Stomach (tissue), 4 donors: ENCODE data around the gene PRR14L.

Source experiments
- POLR2A ChIP-seq, 4 donors: fragments of 450-650 bp; IDR thresholded peaks; one replicate each; pipeline ENCODE4 v1.6.1; 2016; ENCODE audit warnings: antibody characterized with exemption in 4 of 4, control low read depth in 2 of 4, mild to moderate bottlenecking in 1 of 4, moderate library complexity in 1 of 4
- POLR2AphosphoS5 ChIP-seq, 3 donors: sonication (generic); formaldehyde crosslinking; IDR thresholded peaks; one replicate each; pipeline ENCODE4 v1.6.1; 2016; ENCODE audit warnings: antibody characterized with exemption in 3 of 3
- TF ChIP-seq, protein P1 (sequence below), 7 experiments: fragments of 450-650 bp in 4 of 7; fragments of 200-600 bp in 3 of 7; sonication (generic) in 3 of 7; IDR thresholded peaks; one replicate each; pipeline ENCODE4 v1.5.1; 2016 to 2019; ENCODE audit warnings: antibody characterized with exemption in 7 of 7, control low read depth in 2 of 7, mild to moderate bottlenecking in 1 of 7

DNA sequence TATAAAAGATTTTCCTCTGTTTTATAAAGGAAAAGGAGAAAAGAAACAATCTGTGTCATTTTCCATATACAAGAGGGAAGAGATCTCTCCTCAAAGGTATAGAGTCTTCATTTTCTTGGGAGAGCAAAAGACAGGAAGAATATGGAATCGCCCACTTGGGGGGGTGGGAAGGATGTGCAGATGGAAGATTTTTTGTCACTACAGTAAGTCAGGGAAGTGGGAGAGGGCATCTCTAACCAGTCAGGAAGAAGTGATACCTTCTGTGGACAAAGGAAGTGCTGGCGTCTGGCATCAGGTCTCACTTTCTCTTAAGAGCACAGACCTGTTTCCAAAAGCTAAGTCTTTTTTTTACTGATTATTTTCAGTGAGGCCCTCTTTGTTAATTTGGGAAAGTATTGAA lies 1.4 kb downstream of the PRR14L start:
- no peak for TF ChIP-seq POLR2AphosphoS5 (IDR thresholded peaks at IDR 0.05)
- no peak for TF ChIP-seq POLR2A (IDR thresholded peaks at IDR 0.05)
- TF ChIP-seq, protein P1, sequence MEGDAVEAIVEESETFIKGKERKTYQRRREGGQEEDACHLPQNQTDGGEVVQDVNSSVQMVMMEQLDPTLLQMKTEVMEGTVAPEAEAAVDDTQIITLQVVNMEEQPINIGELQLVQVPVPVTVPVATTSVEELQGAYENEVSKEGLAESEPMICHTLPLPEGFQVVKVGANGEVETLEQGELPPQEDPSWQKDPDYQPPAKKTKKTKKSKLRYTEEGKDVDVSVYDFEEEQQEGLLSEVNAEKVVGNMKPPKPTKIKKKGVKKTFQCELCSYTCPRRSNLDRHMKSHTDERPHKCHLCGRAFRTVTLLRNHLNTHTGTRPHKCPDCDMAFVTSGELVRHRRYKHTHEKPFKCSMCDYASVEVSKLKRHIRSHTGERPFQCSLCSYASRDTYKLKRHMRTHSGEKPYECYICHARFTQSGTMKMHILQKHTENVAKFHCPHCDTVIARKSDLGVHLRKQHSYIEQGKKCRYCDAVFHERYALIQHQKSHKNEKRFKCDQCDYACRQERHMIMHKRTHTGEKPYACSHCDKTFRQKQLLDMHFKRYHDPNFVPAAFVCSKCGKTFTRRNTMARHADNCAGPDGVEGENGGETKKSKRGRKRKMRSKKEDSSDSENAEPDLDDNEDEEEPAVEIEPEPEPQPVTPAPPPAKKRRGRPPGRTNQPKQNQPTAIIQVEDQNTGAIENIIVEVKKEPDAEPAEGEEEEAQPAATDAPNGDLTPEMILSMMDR (IDR thresholded peaks at IDR 0.05) = no peak
